Endodermal cell (in vitro differentiated cells): ENCODE results near the gene CAMSAP1. TPM values are rescaled to one million over a fixed set of nuclear protein-coding genes. Genes with fewer than 3 reads are reported as not detected.
A peak's percentile ranks its signal among the peaks of the same experiment; 100 is the strongest.

Source experiments
- DNase-seq: peaks from one replicate; pipeline ENCODE4 v3.0.0-alpha.2; 2017
- H3K27ac ChIP-seq: 2 replicates; pipeline ENCODE4 v1.5.1; 2013; ENCODE audit warnings: mild to moderate bottlenecking, low read depth, low read length, moderate library complexity
- H3K27me3 ChIP-seq: 2 replicates; pipeline ENCODE4 v1.6.1; 2013; ENCODE audit warnings: mild to moderate bottlenecking, low read length, moderate library complexity; ENCODE audit not compliant: insufficient read depth, control insufficient read depth, poor library complexity, severe bottlenecking
- H3K36me3 ChIP-seq: 2 replicates; pipeline ENCODE4 v1.7.0; 2013; ENCODE audit warnings: mild to moderate bottlenecking, low read length, moderate library complexity; ENCODE audit not compliant: control insufficient read depth, insufficient read depth
- H3K4me1 ChIP-seq: one replicate; pipeline ENCODE4 v1.7.0; 2013; ENCODE audit warnings: low read length; ENCODE audit not compliant: control insufficient read depth, insufficient read depth
- H3K4me3 ChIP-seq: 2 replicates; pipeline ENCODE4 v1.5.1; 2013; ENCODE audit warnings: mild to moderate bottlenecking, low read length, moderate library complexity
- H3K9ac ChIP-seq: 2 replicates; pipeline ENCODE4 v1.6.1; 2013; ENCODE audit warnings: mild to moderate bottlenecking, low read length, moderate library complexity; ENCODE audit not compliant: poor library complexity, severe bottlenecking; ENCODE audit errors: extremely low read depth
- H3K9me3 ChIP-seq: 2 replicates; pipeline ENCODE4 v1.6.1; 2013; ENCODE audit warnings: mild to moderate bottlenecking, low read length, moderate library complexity; ENCODE audit not compliant: control insufficient read depth
- H3K27ac Mint-ChIP-seq: 2 replicates; pipeline ENCODE4 v1.8.0; 2020; ENCODE audit warnings: mixed read lengths
- H3K27me3 Mint-ChIP-seq: 2 replicates; pipeline ENCODE4 v1.8.0; 2021; ENCODE audit warnings: mild to moderate bottlenecking, mixed read lengths; ENCODE audit not compliant: insufficient read depth
- H3K36me3 Mint-ChIP-seq: 2 replicates; pipeline ENCODE4 v1.8.0; 2020; ENCODE audit warnings: low read depth, mixed read lengths
- H3K4me1 Mint-ChIP-seq: 2 replicates; pipeline ENCODE4 v1.8.0; 2020; ENCODE audit warnings: mixed read lengths
- H3K4me3 Mint-ChIP-seq: 2 replicates; pipeline ENCODE4 v1.8.0; 2020; ENCODE audit warnings: mild to moderate bottlenecking, moderate library complexity, mixed read lengths
- H3K9me3 Mint-ChIP-seq: 2 replicates; pipeline ENCODE4 v1.8.0; 2020; ENCODE audit warnings: mild to moderate bottlenecking, mixed read lengths
- CTCF ChIP-seq: fragments of 200-600 bp; sonication (generic); conservative IDR thresholded peaks from 2 replicates; pipeline ENCODE4 v1.5.0; 2021; ENCODE audit warnings: antibody characterized with exemption, mild to moderate bottlenecking
- WGBS, 2 experiments: methylation state at CpG; one replicate each; pipeline versions ENCODE4 v1.1.5 to v1.1.7; 2013; ENCODE audit warnings: missing lambda C conversion rate in 2 of 2, mixed read lengths in 1 of 2; ENCODE audit not compliant: insufficient coverage in 1 of 2, insufficient read length in 1 of 2; 5-methylcytosine and 5-hydroxymethylcytosine counted together
- total RNA-seq, 2 donors: library from RNA; stranded (reverse); fragmentation: NEBNext Ultra II Directional in 1 of 2; extraction: Animal tissue kit (Norgen Biotek cat#: 25700) in 1 of 2; gene quantifications; 2 replicates in 1 of 2; 3 replicates in 1 of 2; pipeline ENCODE4 v1.2.1, GENCODE V29; 2021

Gene CAMSAP1
- total RNA-seq, 2 donors from 2014 or later, result 40.1 to 43.1 TPM

DNA sequence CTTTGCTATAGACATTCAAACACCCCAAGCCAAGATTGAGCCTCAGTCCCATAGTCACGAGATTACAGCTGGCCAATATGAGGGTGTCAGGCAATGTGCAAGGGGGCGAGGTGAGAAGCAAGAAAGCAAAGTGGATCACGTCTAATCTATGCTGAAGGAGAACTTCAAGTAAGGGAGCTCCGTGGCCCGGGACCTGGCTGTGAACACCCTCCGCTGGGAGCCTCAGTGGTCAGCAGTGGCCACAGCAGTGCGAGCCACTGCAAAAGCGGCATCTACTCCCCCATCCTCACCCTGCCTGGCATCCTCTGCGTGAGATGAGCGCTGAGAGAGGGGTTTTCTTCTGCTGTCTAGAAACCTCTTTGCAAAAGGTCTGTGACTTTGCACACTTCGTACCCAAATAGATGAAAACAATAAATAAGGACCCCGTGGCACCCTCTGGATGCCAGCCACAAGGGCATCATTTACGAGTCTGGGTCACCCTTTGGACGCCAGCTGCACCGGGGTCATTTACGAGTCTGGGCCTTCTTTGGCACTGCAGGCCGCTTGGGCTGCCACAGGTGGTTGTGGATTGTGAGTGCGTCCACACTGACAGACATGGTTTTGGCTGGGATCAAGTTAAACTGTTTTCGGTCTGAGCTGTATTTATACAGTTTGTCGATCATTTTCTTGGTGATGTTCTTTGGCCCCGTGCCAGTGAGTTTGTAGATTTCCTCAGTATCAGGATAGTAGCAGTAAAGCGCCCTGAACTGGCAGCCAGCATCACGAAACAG is 96.4 kb downstream of the CAMSAP1 start:
- H3K4me3 ChIP-seq, result no peak overlapping the region
- no peak overlapping the region for H3K9ac ChIP-seq
- no peak overlapping the region for H3K27ac ChIP-seq
- no peaks in the 10 kb centered on the region for H3K4me1 Mint-ChIP-seq
- no peaks in the 10 kb centered on the region for H3K4me1 ChIP-seq
- H3K27me3 ChIP-seq, result no peaks in the 10 kb centered on the region
- no peaks in the 10 kb centered on the region for H3K9me3 Mint-ChIP-seq
- DNase-seq, result no peak
- H3K36me3 ChIP-seq, result peaks cover 68% of the 10 kb centered on the region
- peaks cover 60% of the 10 kb centered on the region for H3K36me3 Mint-ChIP-seq
- no peak overlapping the region for H3K27ac Mint-ChIP-seq
- no peak for TF ChIP-seq CTCF
- 91 to 96% methylated on average over 16 to 23 of the region's 23 CpGs for WGBS, 2 experiments
- no peak overlapping the region for H3K4me3 Mint-ChIP-seq
- no peaks in the 10 kb centered on the region for H3K9me3 ChIP-seq
- no peaks in the 10 kb centered on the region for H3K27me3 Mint-ChIP-seq

- no peak overlapping the region for H3K9ac ChIP-seq
- no peaks in the 10 kb centered on the region for H3K4me1 Mint-ChIP-seq
- H3K4me1 ChIP-seq, result no peaks in the 10 kb centered on the region
- H3K4me3 Mint-ChIP-seq, result no peak overlapping the region
- 96% methylated on average over 8 to 10 of the region's 10 CpGs for WGBS, 2 experiments
- no peaks in the 10 kb centered on the region for H3K9me3 Mint-ChIP-seq
- H3K27ac Mint-ChIP-seq, result no peak overlapping the region
- no peak overlapping the region for H3K4me3 ChIP-seq
- no peak for DNase-seq
- peaks cover 43% of the 10 kb centered on the region for H3K36me3 Mint-ChIP-seq
- no peak overlapping the region for H3K27ac ChIP-seq
- H3K36me3 ChIP-seq, result peaks cover 53% of the 10 kb centered on the region
- no peaks in the 10 kb centered on the region for H3K27me3 Mint-ChIP-seq
- H3K9me3 ChIP-seq, result no peaks in the 10 kb centered on the region
- H3K27me3 ChIP-seq, result no peaks in the 10 kb centered on the region
- no peak for TF ChIP-seq CTCF
Measured at GRCh38 chr9:135809166-135809565, 98.2 kb downstream of the CAMSAP1 start.

- H3K9me3 Mint-ChIP-seq, result no peaks in the 10 kb centered on the region
- H3K27me3 Mint-ChIP-seq, result no peaks in the 10 kb centered on the region
- H3K4me1 Mint-ChIP-seq, result no peaks in the 10 kb centered on the region
- H3K9ac ChIP-seq, result no peak overlapping the region
- H3K4me3 ChIP-seq, result no peak overlapping the region
- no peaks in the 10 kb centered on the region for H3K27me3 ChIP-seq
- H3K27ac Mint-ChIP-seq, result peak overlapping the region; percentile 58
- no peak for TF ChIP-seq CTCF
- WGBS, 2 experiments, result 95 to 99% methylated on average over 15 to 22 of the region's 22 CpGs
- H3K4me3 Mint-ChIP-seq, result no peak overlapping the region
- H3K27ac ChIP-seq, result no peak overlapping the region
- peaks cover 23% of the 10 kb centered on the region for H3K36me3 ChIP-seq
- no peaks in the 10 kb centered on the region for H3K4me1 ChIP-seq
- no peak for DNase-seq
- no peaks in the 10 kb centered on the region for H3K9me3 ChIP-seq
- H3K36me3 Mint-ChIP-seq, result peaks cover 8% of the 10 kb centered on the region
Measured at GRCh38 chr9:135805422-135806022, 101.8 kb downstream of the CAMSAP1 start.
